Kidney (tissue), 14 donors: ENCODE data around the gene SAMMSON. TPM values are rescaled to one million over a fixed set of nuclear protein-coding genes. Genes with fewer than 3 reads are reported as not detected.

Experiments used
- DNase-seq, 5 donors: peaks; one replicate each; pipeline ENCODE4 v3.0.0-alpha.2; 2013 to 2020
- FAIRE-seq: peaks from 2 replicates; lab custom pipeline; 2012; peaks lifted over from hg19 to GRCh38; lab: Jason Lieb, UNC
- H3K27ac ChIP-seq, 2 donors: one replicate each; pipeline ENCODE4 v1.7.0; 2013; ENCODE audit warnings: low read depth in 2 of 2, low read length in 2 of 2, inconsistent platforms in 1 of 2
- H3K27me3 ChIP-seq: one replicate; pipeline ENCODE4 v1.7.1; 2013; ENCODE audit warnings: low read length, inconsistent platforms; ENCODE audit not compliant: control insufficient read depth, insufficient read depth
- H3K36me3 ChIP-seq, 3 donors: one replicate each; pipeline versions ENCODE4 v1.7.0 to v1.7.1; 2013; ENCODE audit warnings: low read length in 3 of 3, control low read depth in 1 of 3, inconsistent platforms in 1 of 3; ENCODE audit not compliant: insufficient read depth in 3 of 3, control insufficient read depth in 2 of 3
- H3K4me1 ChIP-seq, 3 donors: one replicate each; pipeline versions ENCODE4 v1.7.0 to v1.7.1; 2013; ENCODE audit warnings: low read length in 3 of 3, inconsistent platforms in 1 of 3, low read depth in 1 of 3; ENCODE audit not compliant: control insufficient read depth in 2 of 3, insufficient read depth in 2 of 3
- H3K4me3 ChIP-seq, 3 donors: one replicate each; pipeline versions ENCODE4 v1.7.0 to v1.8.1; 2013; ENCODE audit warnings: low read length in 3 of 3, control low read depth in 1 of 3, inconsistent platforms in 1 of 3
- H3K9ac ChIP-seq, 3 donors: one replicate each; pipeline versions ENCODE4 v1.7.0 to v1.7.1; 2013; ENCODE audit warnings: low read length in 3 of 3, control low read depth in 1 of 3, inconsistent platforms in 1 of 3
- H3K9me3 ChIP-seq, 3 donors: one replicate each; pipeline versions ENCODE4 v1.7.0 to v1.7.1; 2013; ENCODE audit warnings: low read length in 3 of 3, control low read depth in 1 of 3, inconsistent platforms in 1 of 3; ENCODE audit not compliant: control insufficient read depth in 2 of 3, insufficient read depth in 1 of 3
- CTCF ChIP-seq: IDR thresholded peaks from 3 replicates; pipeline ENCODE4 v1.5.1; 2012; ENCODE audit warnings: mild to moderate bottlenecking, moderate library complexity, borderline replicate concordance; ENCODE audit not compliant: insufficient read depth; ENCODE audit errors: extremely low read depth
- intact Hi-C: fragments of 100-400 bp; cut with DNase I; formaldehyde crosslinking; loops from one replicate; pipeline ENCODE4 v1.11.1; 2022
- polyA plus RNA-seq: library from polyadenylated mRNA; stranded (reverse); fragments of 350-450 nt; fragmentation: Illumina TruSeq; extraction: RNeasy Lipid Tissue Mini Kit (QIAGEN cat#74804); gene quantifications from one replicate; pipeline ENCODE4 v1.2.3, GENCODE V29; 2014; ENCODE audit warnings: low read depth, low replicate concordance; ENCODE audit not compliant: insufficient read depth
- total RNA-seq: library from RNA; stranded (reverse); fragmentation: NEBNext Ultra II Directional; extraction: Animal tissue kit (Norgen Biotek cat#: 25700); gene quantifications from one replicate; pipeline ENCODE4 v1.2.1, GENCODE V29; 2021
- donor health status: control.
- donor health status: control.
- donor health status: control.
- donor health status: control.
- donor health status: control.
- donor health status: DM: yes; HTN: yes; CAD: no.
- donor health status: Normal renal cell carcinoma (clear cell type).

Gene SAMMSON
- total and polyA plus RNA-seq, 2 donors from 2014 or later = 0.98 TPM; not detected in 1

GRCh38 chr3:70078778-70079177 lies 79.2 kb downstream of the SAMMSON start:
- Histone ChIP-seq H3K36me3 (no peaks in the 10 kb centered on the region), H3K9me3 (no peaks in the 10 kb centered on the region), H3K27ac (no peak overlapping the region), H3K4me3 (no peak overlapping the region), H3K27me3 (no peaks in the 10 kb centered on the region), H3K9ac (no peak overlapping the region), H3K4me1 (no peaks in the 10 kb centered on the region)
- no peak for TF ChIP-seq CTCF
- DNase-seq (no peak), FAIRE-seq (no peak)
- intact Hi-C loops = no loop called here

- intact Hi-C loops = no loop called here
- Histone ChIP-seq H3K9ac (no peak overlapping the region), H3K4me1 (no peaks in the 10 kb centered on the region), H3K27me3 (no peaks in the 10 kb centered on the region), H3K27ac (no peak overlapping the region), H3K36me3 (no peaks in the 10 kb centered on the region), H3K4me3 (no peak overlapping the region), H3K9me3 (no peaks in the 10 kb centered on the region)
- FAIRE-seq (no peak), DNase-seq (no peak)
- TF ChIP-seq CTCF = no peak
Observed at GRCh38 chr3:70085613-70086012, 86.1 kb downstream of the SAMMSON start.

GRCh38 chr3:70086336-70086735 lies 86.8 kb downstream of the SAMMSON start:
- H3K9me3 ChIP-seq = no peaks in the 10 kb centered on the region
- DNase-seq (no peak), FAIRE-seq (no peak)
- no peak overlapping the region for H3K9ac ChIP-seq
- no peak for TF ChIP-seq CTCF
- no peak overlapping the region for H3K27ac ChIP-seq
- H3K36me3 ChIP-seq = no peaks in the 10 kb centered on the region
- no peaks in the 10 kb centered on the region for H3K27me3 ChIP-seq
- no peak overlapping the region for H3K4me3 ChIP-seq
- H3K4me1 ChIP-seq = no peaks in the 10 kb centered on the region
- intact Hi-C loops = no loop called here

GRCh38 chr3:70090322-70090913 lies 90.9 kb downstream of the SAMMSON start:
- peak; percentile 83 for FAIRE-seq
- DNase-seq = peak in 1 of 5 donors; percentile 34
- TF ChIP-seq CTCF = peak; percentile 39
- Histone ChIP-seq H3K9ac (no peak overlapping the region), H3K4me1 (no peaks in the 10 kb centered on the region), H3K27ac (no peak overlapping the region), H3K4me3 (no peak overlapping the region), H3K27me3 (no peaks in the 10 kb centered on the region), H3K9me3 (no peaks in the 10 kb centered on the region), H3K36me3 (no peaks in the 10 kb centered on the region)
- intact Hi-C loops = no loop called here
